GM21723 (cell line): Measurements from ENCODE around the gene AUTS2.

ENCODE experiments used
- ATAC-seq: cut with Tn5 transposase; IDR thresholded peaks from one replicate; pipeline ENCODE4 v1.9.1; 2021; ENCODE audit warnings: mild to moderate bottlenecking, moderate library complexity; ENCODE audit not compliant: unreplicated experiment

Gene AUTS2

GRCh38 chr7:69754476-69754875, 156.2 kb downstream of the AUTS2 start:
- no peak for ATAC-seq

GRCh38 chr7:69756235-69756634, 158.0 kb downstream of the AUTS2 start:
- ATAC-seq: no peak

- no peak for ATAC-seq
Measured at GRCh38 chr7:69757528-69757927, 159.3 kb downstream of the AUTS2 start.

GRCh38 chr7:69757981-69758430, 159.7 kb downstream of the AUTS2 start:
- ATAC-seq: no peak

GRCh38 chr7:69759373-69759772, 161.1 kb downstream of the AUTS2 start:
- no peak for ATAC-seq

- no peak for ATAC-seq
Measured at GRCh38 chr7:69761290-69761922, 163.1 kb downstream of the AUTS2 start.

GRCh38 chr7:69762821-69763352, 164.6 kb downstream of the AUTS2 start:
- ATAC-seq: peak; percentile 53

- no peak for ATAC-seq
Measured at GRCh38 chr7:69763513-69763912, 165.2 kb downstream of the AUTS2 start.

- ATAC-seq: no peak
Measured at GRCh38 chr7:69764147-69764546, 165.9 kb downstream of the AUTS2 start.

GRCh38 chr7:69764681-69765080, 166.4 kb downstream of the AUTS2 start:
- ATAC-seq: no peak

GRCh38 chr7:69765879-69766278, 167.6 kb downstream of the AUTS2 start:
- ATAC-seq: no peak

GRCh38 chr7:69768986-69769595, 170.8 kb downstream of the AUTS2 start:
- ATAC-seq: no peak

- no peak for ATAC-seq
Measured at GRCh38 chr7:69769826-69770225, 171.6 kb downstream of the AUTS2 start.

GRCh38 chr7:69770613-69771012, 172.3 kb downstream of the AUTS2 start:
- no peak for ATAC-seq

- ATAC-seq: no peak
Measured at GRCh38 chr7:69772718-69773436, 174.6 kb downstream of the AUTS2 start.

GRCh38 chr7:69773535-69774225, 175.4 kb downstream of the AUTS2 start:
- ATAC-seq: no peak

- ATAC-seq: no peak
Measured at GRCh38 chr7:69775231-69775771, 177.0 kb downstream of the AUTS2 start.

- no peak for ATAC-seq
Measured at GRCh38 chr7:69776611-69777010, 178.3 kb downstream of the AUTS2 start.

- peak; percentile 72 for ATAC-seq
Measured at GRCh38 chr7:69778138-69778537, 179.9 kb downstream of the AUTS2 start.

- ATAC-seq: no peak
Measured at GRCh38 chr7:69780379-69780778, 182.1 kb downstream of the AUTS2 start.

GRCh38 chr7:69781412-69781846, 183.2 kb downstream of the AUTS2 start:
- ATAC-seq: no peak
